Measurements from ENCODE around the gene UBE2J2. TPM values are rescaled to one million over a fixed set of nuclear protein-coding genes. Genes with fewer than 3 reads are reported as not detected.

UBE2J2 gene
- total and polyA plus RNA-seq, 7 donors, result 32.4 to 63.6 (median 34.2) TPM

DNA sequence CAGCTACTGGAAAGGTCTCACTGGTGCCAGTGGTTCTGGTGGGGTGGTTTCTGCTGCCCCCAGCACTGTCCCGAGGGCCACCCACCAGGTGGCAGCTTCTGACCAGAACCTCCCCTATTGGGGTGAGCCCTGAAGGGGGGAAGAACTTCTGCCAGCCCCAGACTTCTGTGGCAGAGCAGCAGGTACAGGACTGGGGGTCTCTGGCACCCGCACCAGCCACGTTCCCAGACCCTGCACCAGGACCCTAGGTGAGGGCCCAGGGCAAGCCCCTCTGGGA, 36.4 kb upstream of the UBE2J2 start:
- no peak for DNase-seq
- Histone ChIP-seq H3K4me1 (peaks cover 0 to 42% (median 39%) of the 10 kb centered on the region in 4 donors), H3K36me3 (peaks cover 24 to 53% (median 36%) of the 10 kb centered on the region in 4 donors), H3K27me3 (no peaks in the 10 kb centered on the region), H3K27ac (peak overlapping the region; percentile 92 to 98 (median 96)), H3K4me3 (no peak overlapping the region), H3K9me3 (no peaks in the 10 kb centered on the region)
- TF ChIP-seq, protein P1, sequence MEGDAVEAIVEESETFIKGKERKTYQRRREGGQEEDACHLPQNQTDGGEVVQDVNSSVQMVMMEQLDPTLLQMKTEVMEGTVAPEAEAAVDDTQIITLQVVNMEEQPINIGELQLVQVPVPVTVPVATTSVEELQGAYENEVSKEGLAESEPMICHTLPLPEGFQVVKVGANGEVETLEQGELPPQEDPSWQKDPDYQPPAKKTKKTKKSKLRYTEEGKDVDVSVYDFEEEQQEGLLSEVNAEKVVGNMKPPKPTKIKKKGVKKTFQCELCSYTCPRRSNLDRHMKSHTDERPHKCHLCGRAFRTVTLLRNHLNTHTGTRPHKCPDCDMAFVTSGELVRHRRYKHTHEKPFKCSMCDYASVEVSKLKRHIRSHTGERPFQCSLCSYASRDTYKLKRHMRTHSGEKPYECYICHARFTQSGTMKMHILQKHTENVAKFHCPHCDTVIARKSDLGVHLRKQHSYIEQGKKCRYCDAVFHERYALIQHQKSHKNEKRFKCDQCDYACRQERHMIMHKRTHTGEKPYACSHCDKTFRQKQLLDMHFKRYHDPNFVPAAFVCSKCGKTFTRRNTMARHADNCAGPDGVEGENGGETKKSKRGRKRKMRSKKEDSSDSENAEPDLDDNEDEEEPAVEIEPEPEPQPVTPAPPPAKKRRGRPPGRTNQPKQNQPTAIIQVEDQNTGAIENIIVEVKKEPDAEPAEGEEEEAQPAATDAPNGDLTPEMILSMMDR (IDR thresholded peaks at IDR 0.05), result no peak
- no peak for TF ChIP-seq EP300 (IDR thresholded peaks at IDR 0.05)
- no peak for TF ChIP-seq POLR2A (IDR thresholded peaks at IDR 0.05)
- TF ChIP-seq POLR2AphosphoS5 (IDR thresholded peaks at IDR 0.05), result no peak
- WGBS, 2 donors, result 73 to 84% methylated on average over 3 of the region's 3 CpGs
- intact Hi-C loops (cut with DNase I), result no loop called here

DNA sequence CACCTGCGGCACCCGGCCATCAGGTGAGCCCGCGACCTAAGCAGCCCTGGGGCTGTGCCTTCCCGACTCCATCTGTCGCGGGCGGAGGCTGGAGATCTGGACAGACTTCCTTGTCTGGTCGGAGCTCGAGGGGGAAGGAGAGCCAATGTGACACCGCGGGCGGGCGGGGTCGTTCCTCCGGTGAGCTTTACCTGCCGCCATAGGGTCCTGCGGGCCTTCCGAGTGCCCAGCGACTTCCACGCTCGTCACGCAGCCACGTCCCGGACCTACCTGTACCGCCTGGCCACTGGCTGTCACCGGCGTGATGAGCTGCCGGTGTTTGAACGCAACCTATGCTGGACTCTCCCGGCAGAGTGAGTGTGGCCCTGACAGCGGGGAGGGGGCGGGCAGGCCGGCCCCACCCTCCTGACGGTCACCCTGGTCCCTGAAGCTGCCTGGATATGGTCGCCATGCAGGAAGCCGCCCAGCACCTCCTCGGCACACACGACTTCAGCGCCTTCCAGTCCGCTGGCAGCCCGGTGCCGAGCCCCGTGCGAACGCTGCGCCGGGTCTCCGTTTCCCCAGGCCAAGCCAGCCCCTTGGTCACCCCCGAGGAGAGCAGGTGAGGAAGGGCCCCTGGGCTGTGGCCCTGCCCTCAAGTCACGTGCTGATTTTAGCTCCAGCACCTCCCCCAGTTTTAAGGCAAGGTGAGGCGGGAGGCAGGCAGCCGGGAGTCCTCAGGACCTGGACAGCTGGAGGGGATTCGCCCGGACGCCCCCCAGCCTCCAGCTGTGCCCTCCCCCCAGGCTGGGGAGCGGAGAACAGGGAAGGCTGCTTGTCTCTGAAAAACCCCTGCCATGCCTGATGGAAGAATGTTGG, 35.8 kb upstream of the UBE2J2 start:
- DNase-seq, result peak; percentile 82
- Histone ChIP-seq H3K27me3 (no peaks in the 10 kb centered on the region), H3K27ac (peak overlapping the region; percentile 92 to 98 (median 96)), H3K4me1 (peaks cover 0 to 47% (median 45%) of the 10 kb centered on the region in 4 donors), H3K9me3 (no peaks in the 10 kb centered on the region), H3K4me3 (peak overlapping the region; percentile 74 to 98 (median 84)), H3K36me3 (peaks cover 19 to 48% (median 31%) of the 10 kb centered on the region in 4 donors)
- intact Hi-C loops (cut with DNase I), result loop anchor here (2.0 to 5.0 kb wide), 3 partner anchors 39 to 192 kb away; partner anchors contain the start of genes AURKAIP1, C1orf159 and DVL1
- WGBS, 2 donors, result 13 to 42% methylated on average over 57 of the region's 57 CpGs
- TF ChIP-seq POLR2AphosphoS5 (IDR thresholded peaks at IDR 0.05) (peak in 1 of 4 donors; percentile 18), EP300 (IDR thresholded peaks at IDR 0.05) (no peak)

DNA sequence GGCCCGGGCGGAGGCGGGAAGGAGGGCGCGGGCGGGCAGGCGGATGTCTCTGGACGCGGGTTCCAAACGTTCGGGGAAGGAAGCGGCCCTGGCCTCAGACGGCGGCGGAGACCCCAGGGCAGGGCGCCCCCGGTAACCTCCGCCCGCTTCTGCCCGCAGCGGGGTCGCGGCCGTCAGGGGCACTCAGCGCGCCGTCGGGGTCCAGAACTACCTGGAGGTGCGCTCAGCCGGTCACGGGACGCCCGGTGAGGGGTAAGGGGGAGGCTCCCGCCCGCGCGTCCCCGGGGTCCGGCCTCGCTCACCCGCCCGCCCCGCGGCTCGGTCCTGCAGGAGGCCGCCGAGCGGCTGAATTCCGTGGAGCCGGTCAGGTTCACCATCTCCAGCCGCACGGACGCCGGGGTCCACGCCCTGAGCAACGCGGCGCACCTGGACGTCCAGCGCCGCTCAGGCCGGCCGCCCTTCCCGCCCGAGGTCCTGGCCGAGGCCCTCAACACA, 35.1 kb upstream of the UBE2J2 start:
- peak overlapping the region; percentile 74 to 98 (median 84) for H3K4me3 ChIP-seq
- TF ChIP-seq POLR2A (IDR thresholded peaks at IDR 0.05) (no peak), EP300 (IDR thresholded peaks at IDR 0.05) (no peak), POLR2AphosphoS5 (IDR thresholded peaks at IDR 0.05) (no peak)
- TF ChIP-seq, protein P1 (IDR thresholded peaks at IDR 0.05), result no peak
- H3K27ac ChIP-seq, result peak overlapping the region; percentile 92 to 98 (median 96)
- H3K4me1 ChIP-seq, result peaks cover 0 to 53% (median 51%) of the 10 kb centered on the region in 4 donors
- H3K36me3 ChIP-seq, result peaks cover 13 to 41% (median 24%) of the 10 kb centered on the region in 4 donors
- no peaks in the 10 kb centered on the region for H3K27me3 ChIP-seq
- intact Hi-C loops (cut with DNase I), result loop anchor here (2.0 to 5.0 kb wide), 3 partner anchors 40 to 192 kb away; partner anchors contain the start of genes AURKAIP1, C1orf159 and DVL1
- no peak for DNase-seq
- H3K9me3 ChIP-seq, result no peaks in the 10 kb centered on the region
- 0% methylated on average over 66 of the region's 66 CpGs for WGBS, 2 donors

- peak within 1 kb of the TSS; percentile 74 to 98 (median 84) for H3K4me3 ChIP-seq
- H3K27ac ChIP-seq, result peak within 1 kb of the TSS; percentile 92 to 98 (median 96)
- peaks cover 0 to 60% (median 56%) of the 10 kb centered on the region in 4 donors for H3K4me1 ChIP-seq
- DNase-seq, result peak; percentile 97
- TF ChIP-seq POLR2A (IDR thresholded peaks at IDR 0.05), result peak in 1 of 2 donors; percentile 33
- no peak for TF ChIP-seq EP300 (IDR thresholded peaks at IDR 0.05)
- TF ChIP-seq, protein P1 (IDR thresholded peaks at IDR 0.05), result no peak
- TF ChIP-seq POLR2AphosphoS5 (IDR thresholded peaks at IDR 0.05), result peak; percentile 71 to 81 (median 75)
- no peaks in the 10 kb centered on the region for H3K27me3 ChIP-seq
- H3K36me3 ChIP-seq, result peaks cover 6 to 34% (median 17%) of the 10 kb centered on the region in 4 donors
- 0 to 1% methylated on average over 128 to 130 of the region's 131 CpGs for WGBS, 2 donors
- no peaks in the 10 kb centered on the region for H3K9me3 ChIP-seq
- intact Hi-C loops (cut with DNase I), result loop anchor here (2.0 to 5.0 kb wide), 3 partner anchors 41 to 191 kb away; partner anchors contain the start of genes AURKAIP1, C1orf159 and DVL1
These were observed 34.5 kb upstream of the UBE2J2 start, which contains the start of the genes ACAP3 and PUSL1 for GRCh38 chr1:1307923-1308755. Gene ACAP3, minus strand, starts transcription at chr1:1307930. Its CDS starts 115 bp downstream, at chr1:1307815. Gene PUSL1, plus strand, starts transcription at chr1:1308597. Its CDS starts 47 bp downstream, at chr1:1308644.
